ENCODE data around the gene KRT37.

KRT37 gene

GRCh38 chr17:41413353-41413957, 10.9 kb downstream of the KRT37 start:
- H3K4me3 ChIP-seq (ENCODE audit: insufficient read depth, low read depth, low read length), result no peak overlapping the region
- H3K36me3 ChIP-seq (ENCODE audit: control insufficient read depth, insufficient read depth, low read length), result no peaks in the 10 kb centered on the region
- no peaks in the 10 kb centered on the region for H3K9me3 ChIP-seq (ENCODE audit: control insufficient read depth, low read length)
- WGBS, 2 experiments, result 56 to 57% methylated on average over 5 of the region's 5 CpGs
- no peak overlapping the region for H3K27ac ChIP-seq (ENCODE audit: insufficient read depth, low read depth, low read length, poor library complexity, severe bottlenecking)
- no peaks in the 10 kb centered on the region for H3K4me1 ChIP-seq (ENCODE audit: control insufficient read depth, insufficient read depth, low read length)
- H3K27me3 ChIP-seq (ENCODE audit: control insufficient read depth, insufficient read depth, low read length, poor library complexity, severe bottlenecking), result no peaks in the 10 kb centered on the region

GRCh38 chr17:41411072-41411840, 13.1 kb downstream of the KRT37 start:
- Histone ChIP-seq H3K4me3 (ENCODE audit: insufficient read depth, low read depth, low read length) (no peak overlapping the region), H3K4me1 (ENCODE audit: control insufficient read depth, insufficient read depth, low read length) (no peaks in the 10 kb centered on the region), H3K27ac (ENCODE audit: insufficient read depth, low read depth, low read length, poor library complexity, severe bottlenecking) (no peak overlapping the region), H3K9me3 (ENCODE audit: control insufficient read depth, low read length) (no peaks in the 10 kb centered on the region), H3K27me3 (ENCODE audit: control insufficient read depth, insufficient read depth, low read length, poor library complexity, severe bottlenecking) (no peaks in the 10 kb centered on the region), H3K36me3 (ENCODE audit: control insufficient read depth, insufficient read depth, low read length) (no peaks in the 10 kb centered on the region)
- 95 to 96% methylated on average over 20 of the region's 20 CpGs for WGBS, 2 experiments

GRCh38 chr17:41407226-41407625, 17.2 kb downstream of the KRT37 start:
- Histone ChIP-seq H3K4me1 (ENCODE audit: control insufficient read depth, insufficient read depth, low read length) (no peaks in the 10 kb centered on the region), H3K27ac (ENCODE audit: insufficient read depth, low read depth, low read length, poor library complexity, severe bottlenecking) (no peak overlapping the region), H3K36me3 (ENCODE audit: control insufficient read depth, insufficient read depth, low read length) (no peaks in the 10 kb centered on the region), H3K9me3 (ENCODE audit: control insufficient read depth, low read length) (no peaks in the 10 kb centered on the region), H3K27me3 (ENCODE audit: control insufficient read depth, insufficient read depth, low read length, poor library complexity, severe bottlenecking) (no peaks in the 10 kb centered on the region), H3K4me3 (ENCODE audit: insufficient read depth, low read depth, low read length) (no peak overlapping the region)
- 95 to 98% methylated on average over 10 of the region's 10 CpGs for WGBS, 2 experiments

- Histone ChIP-seq H3K9me3 (ENCODE audit: control insufficient read depth, low read length) (no peaks in the 10 kb centered on the region), H3K4me1 (ENCODE audit: control insufficient read depth, insufficient read depth, low read length) (no peaks in the 10 kb centered on the region), H3K36me3 (ENCODE audit: control insufficient read depth, insufficient read depth, low read length) (no peaks in the 10 kb centered on the region), H3K4me3 (ENCODE audit: insufficient read depth, low read depth, low read length) (no peak overlapping the region), H3K27me3 (ENCODE audit: control insufficient read depth, insufficient read depth, low read length, poor library complexity, severe bottlenecking) (no peaks in the 10 kb centered on the region), H3K27ac (ENCODE audit: insufficient read depth, low read depth, low read length, poor library complexity, severe bottlenecking) (no peak overlapping the region)
- 70 to 74% methylated on average over 5 of the region's 5 CpGs for WGBS, 2 experiments
Observed at GRCh38 chr17:41406205-41406604, 18.2 kb downstream of the KRT37 start.

GRCh38 chr17:41404024-41404671, 20.2 kb downstream of the KRT37 start:
- no peaks in the 10 kb centered on the region for H3K27me3 ChIP-seq (ENCODE audit: control insufficient read depth, insufficient read depth, low read length, poor library complexity, severe bottlenecking)
- no peaks in the 10 kb centered on the region for H3K36me3 ChIP-seq (ENCODE audit: control insufficient read depth, insufficient read depth, low read length)
- no peak overlapping the region for H3K27ac ChIP-seq (ENCODE audit: insufficient read depth, low read depth, low read length, poor library complexity, severe bottlenecking)
- H3K9me3 ChIP-seq (ENCODE audit: control insufficient read depth, low read length), result no peaks in the 10 kb centered on the region
- no peaks in the 10 kb centered on the region for H3K4me1 ChIP-seq (ENCODE audit: control insufficient read depth, insufficient read depth, low read length)
- 91 to 94% methylated on average over 7 of the region's 7 CpGs for WGBS, 2 experiments
- no peak overlapping the region for H3K4me3 ChIP-seq (ENCODE audit: insufficient read depth, low read depth, low read length)

GRCh38 chr17:41403404-41404023, 20.9 kb downstream of the KRT37 start:
- H3K27me3 ChIP-seq (ENCODE audit: control insufficient read depth, insufficient read depth, low read length, poor library complexity, severe bottlenecking), result no peaks in the 10 kb centered on the region
- WGBS, 2 experiments, result 87 to 96% methylated on average over 4 of the region's 4 CpGs
- H3K36me3 ChIP-seq (ENCODE audit: control insufficient read depth, insufficient read depth, low read length), result no peaks in the 10 kb centered on the region
- no peak overlapping the region for H3K4me3 ChIP-seq (ENCODE audit: insufficient read depth, low read depth, low read length)
- no peaks in the 10 kb centered on the region for H3K4me1 ChIP-seq (ENCODE audit: control insufficient read depth, insufficient read depth, low read length)
- H3K27ac ChIP-seq (ENCODE audit: insufficient read depth, low read depth, low read length, poor library complexity, severe bottlenecking), result no peak overlapping the region
- H3K9me3 ChIP-seq (ENCODE audit: control insufficient read depth, low read length), result no peaks in the 10 kb centered on the region

- Histone ChIP-seq H3K4me3 (ENCODE audit: insufficient read depth, low read depth, low read length) (no peak overlapping the region), H3K36me3 (ENCODE audit: control insufficient read depth, insufficient read depth, low read length) (no peaks in the 10 kb centered on the region), H3K27ac (ENCODE audit: insufficient read depth, low read depth, low read length, poor library complexity, severe bottlenecking) (no peak overlapping the region), H3K9me3 (ENCODE audit: control insufficient read depth, low read length) (no peaks in the 10 kb centered on the region), H3K27me3 (ENCODE audit: control insufficient read depth, insufficient read depth, low read length, poor library complexity, severe bottlenecking) (no peaks in the 10 kb centered on the region), H3K4me1 (ENCODE audit: control insufficient read depth, insufficient read depth, low read length) (no peaks in the 10 kb centered on the region)
- WGBS, 2 experiments, result 94% methylated on average over 5 of the region's 5 CpGs
Observed at GRCh38 chr17:41402161-41402560, 22.2 kb downstream of the KRT37 start.

GRCh38 chr17:41396996-41397660, 27.3 kb downstream of the KRT37 start, which contains the start of gene KRT31:
TSS of gene KRT31 (minus strand) at chr17:41397608. CDS start at chr17:41397539, 69 bp downstream.
- WGBS, 2 experiments, result 94 to 96% methylated on average over 16 of the region's 16 CpGs
- no peaks in the 10 kb centered on the region for H3K27me3 ChIP-seq (ENCODE audit: control insufficient read depth, insufficient read depth, low read length, poor library complexity, severe bottlenecking)
- no peak within 1 kb of the TSS for H3K4me3 ChIP-seq (ENCODE audit: insufficient read depth, low read depth, low read length)
- H3K36me3 ChIP-seq (ENCODE audit: control insufficient read depth, insufficient read depth, low read length), result no peaks in the 10 kb centered on the region
- no peaks in the 10 kb centered on the region for H3K4me1 ChIP-seq (ENCODE audit: control insufficient read depth, insufficient read depth, low read length)
- H3K27ac ChIP-seq (ENCODE audit: insufficient read depth, low read depth, low read length, poor library complexity, severe bottlenecking), result no peak within 1 kb of the TSS
- no peaks in the 10 kb centered on the region for H3K9me3 ChIP-seq (ENCODE audit: control insufficient read depth, low read length)

GRCh38 chr17:41396340-41396739, 28.0 kb downstream of the KRT37 start:
- Histone ChIP-seq H3K4me1 (ENCODE audit: control insufficient read depth, insufficient read depth, low read length) (no peaks in the 10 kb centered on the region), H3K4me3 (ENCODE audit: insufficient read depth, low read depth, low read length) (no peak overlapping the region), H3K27me3 (ENCODE audit: control insufficient read depth, insufficient read depth, low read length, poor library complexity, severe bottlenecking) (no peaks in the 10 kb centered on the region), H3K36me3 (ENCODE audit: control insufficient read depth, insufficient read depth, low read length) (no peaks in the 10 kb centered on the region), H3K27ac (ENCODE audit: insufficient read depth, low read depth, low read length, poor library complexity, severe bottlenecking) (no peak overlapping the region), H3K9me3 (ENCODE audit: control insufficient read depth, low read length) (no peaks in the 10 kb centered on the region)
- 95 to 96% methylated on average over 7 of the region's 7 CpGs for WGBS, 2 experiments

Measured in ectodermal cell (in vitro differentiated cells).